Stimulated activated CD8-positive, alpha-beta memory T cell treated with anti-CD3 and anti-CD28 coated beads, Interleukin-7, amount 100 ng/mL, for 1 hour (primary cell): ENCODE results near the gene ERFL.
"Not testable (repeated sequence)": the region's sequence is repeated elsewhere in the genome, so short reads cannot be mapped to it uniquely, and the experiment has no call there.

Source experiments
- DNase-seq, 2 donors: peaks; one replicate each; pipeline ENCODE4 v3.0.0-alpha.2; 2020; ENCODE audit warnings: low read depth in 2 of 2

Gene ERFL

GRCh38 chr19:41941410-41942202, 13.4 kb upstream of the ERFL start:
- DNase-seq: no peak

- DNase-seq: no peak
Measured at GRCh38 chr19:41940731-41941409, 12.6 kb upstream of the ERFL start.

DNA sequence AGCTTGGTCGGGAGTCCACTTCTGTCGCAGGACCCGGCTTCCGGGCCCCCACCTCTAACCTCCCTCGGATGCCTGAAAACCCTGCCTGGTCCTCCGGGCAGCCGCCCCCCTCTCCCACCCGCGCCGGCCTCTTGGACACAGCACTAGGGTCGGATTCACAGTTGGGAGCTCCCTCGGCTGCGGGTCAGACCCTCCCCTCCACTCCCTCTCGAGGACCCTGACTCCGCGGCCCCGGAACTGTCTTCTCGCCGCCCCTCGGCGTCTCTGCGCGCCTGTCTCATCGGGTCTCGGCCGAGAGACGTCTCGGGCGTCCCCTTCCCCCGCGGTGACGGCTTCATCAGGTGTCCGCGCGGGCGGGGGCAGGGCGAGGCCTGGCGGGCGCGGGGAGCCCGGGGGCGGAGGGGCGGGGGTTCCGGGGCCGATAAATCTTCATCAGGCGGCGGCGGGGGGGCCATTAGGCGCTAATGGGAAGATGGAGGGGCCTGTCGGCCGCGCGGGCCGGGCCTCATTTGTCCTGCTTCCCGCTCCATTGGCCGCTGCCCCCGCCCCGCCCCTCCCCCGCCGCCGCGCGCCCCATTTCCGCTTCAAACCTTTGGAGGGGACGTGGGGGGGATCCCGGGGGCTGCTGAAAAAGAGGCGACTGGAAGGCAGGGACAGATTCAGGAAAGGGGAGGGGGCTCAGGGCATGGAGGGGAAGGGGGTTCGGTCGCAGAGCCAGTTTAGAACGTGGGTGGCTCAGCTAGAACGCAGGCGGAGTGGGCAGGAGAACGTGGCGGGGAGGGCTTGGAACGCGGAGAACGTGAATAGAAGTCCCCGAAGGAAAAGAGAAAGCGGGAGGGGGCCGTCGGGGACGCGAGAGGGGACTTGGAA, 11.8 kb upstream of the ERFL start:
- DNase-seq: no peak

- DNase-seq: not testable (repeated sequence)
Measured at GRCh38 chr19:41939209-41939608, 11.0 kb upstream of the ERFL start.

DNA sequence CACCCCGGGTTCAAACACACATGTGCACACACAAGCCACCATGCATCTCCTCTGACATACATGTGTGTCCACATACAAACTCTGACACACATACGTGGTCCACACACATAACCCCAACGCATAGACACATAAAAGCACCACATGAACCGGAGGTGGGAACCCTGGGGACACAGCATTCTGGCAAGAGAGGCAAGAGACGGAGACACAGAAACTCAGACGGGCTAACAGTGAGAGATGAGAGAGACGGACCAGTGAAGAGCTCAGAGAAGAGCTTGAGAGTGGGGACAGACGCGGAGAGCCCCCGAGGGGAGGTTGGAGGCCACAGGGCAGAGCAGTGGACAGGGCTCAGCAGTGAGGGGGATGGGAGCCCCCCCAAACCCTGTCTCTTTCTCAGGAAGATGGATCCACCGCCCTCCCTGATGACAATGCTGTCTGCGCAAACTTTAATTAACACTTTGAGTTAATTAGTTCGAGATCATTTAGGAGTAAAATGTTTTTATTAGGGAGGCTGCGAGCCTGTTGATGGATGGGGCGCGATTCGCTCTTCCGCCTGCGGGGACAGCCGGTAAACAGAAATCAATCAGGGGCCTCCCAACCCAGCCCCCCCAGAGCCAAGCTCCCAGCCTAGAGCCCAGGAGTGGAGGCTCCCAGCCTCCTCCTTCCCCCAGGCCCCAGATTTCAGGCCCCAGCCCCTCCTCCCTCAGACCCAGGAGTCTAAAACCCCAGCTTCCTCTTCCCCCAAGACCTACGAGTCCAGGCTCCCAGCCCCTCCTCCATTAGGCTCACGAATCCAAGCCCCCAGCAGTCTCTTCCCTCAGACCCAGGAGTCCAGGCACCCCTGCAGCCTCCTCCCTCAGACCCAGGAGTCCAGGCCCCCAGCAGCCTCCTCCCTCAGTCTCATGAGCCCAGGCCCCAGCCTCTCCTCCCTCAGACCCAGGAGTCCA, 9.5 kb upstream of the ERFL start:
- DNase-seq: no peak

GRCh38 chr19:41936961-41937360, 8.7 kb upstream of the ERFL start:
- DNase-seq: no peak

GRCh38 chr19:41936416-41936850, 8.2 kb upstream of the ERFL start:
- no peak for DNase-seq

DNA sequence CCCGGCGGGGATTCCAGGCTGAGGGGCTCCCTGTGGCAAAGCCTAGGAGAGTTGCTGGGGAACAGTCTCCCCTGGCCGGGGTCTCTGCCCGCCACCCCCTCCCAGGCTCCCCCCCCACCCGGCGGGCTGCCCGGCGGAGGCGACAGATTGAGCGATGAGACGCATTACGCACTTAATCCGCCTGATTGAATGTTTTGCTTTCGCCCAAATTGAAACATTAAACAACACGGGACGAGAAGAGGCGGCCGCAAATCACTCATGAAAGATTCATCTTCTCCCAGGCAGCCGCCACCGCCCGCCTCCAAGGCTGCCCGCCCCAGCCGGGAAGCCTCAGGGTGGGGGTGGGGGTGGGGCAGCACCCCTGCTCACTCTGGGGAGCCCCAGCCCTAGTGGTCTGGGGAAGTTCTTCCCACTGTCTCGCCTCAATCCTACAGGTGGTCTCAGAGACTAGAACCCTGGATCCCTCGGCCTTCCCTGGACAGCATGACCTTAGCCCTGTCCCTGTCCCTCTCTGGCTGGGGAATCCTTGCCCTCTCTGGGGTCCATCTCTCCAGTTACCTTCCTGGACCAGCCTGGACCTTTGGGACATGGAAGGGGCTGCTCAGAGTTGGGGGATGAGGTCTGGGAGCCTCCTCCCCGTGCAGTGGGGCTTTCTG, 7.6 kb upstream of the ERFL start:
- no peak for DNase-seq

DNA sequence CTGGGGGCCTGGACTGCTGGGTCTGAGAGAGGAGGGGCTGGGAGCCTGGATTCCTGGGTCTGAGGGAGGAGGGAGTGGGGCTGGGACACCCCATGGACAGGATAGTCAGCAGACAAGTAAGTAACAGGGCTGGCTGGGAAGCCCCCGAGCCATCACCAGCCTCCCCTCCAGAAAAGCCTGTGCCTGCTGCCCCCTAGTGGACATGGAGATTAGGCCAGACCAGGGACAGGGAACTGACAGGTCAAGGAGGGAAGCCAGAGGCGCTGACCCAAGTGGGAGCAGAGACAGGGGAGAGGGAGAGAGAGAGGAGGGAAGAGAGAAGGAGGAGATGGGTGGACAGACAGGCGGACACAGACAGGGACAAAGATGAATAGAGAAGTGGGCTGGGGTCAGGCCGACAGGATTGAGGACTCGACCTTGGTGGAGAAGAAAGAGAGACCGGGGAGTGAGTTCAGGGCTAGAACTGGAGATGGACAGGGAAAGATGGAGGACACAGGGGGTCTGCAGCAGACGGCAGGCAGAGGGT, 6.7 kb upstream of the ERFL start:
- peak; percentile 55 to 61 for DNase-seq

GRCh38 chr19:41933693-41934426, 5.6 kb upstream of the ERFL start:
- no peak for DNase-seq

DNA sequence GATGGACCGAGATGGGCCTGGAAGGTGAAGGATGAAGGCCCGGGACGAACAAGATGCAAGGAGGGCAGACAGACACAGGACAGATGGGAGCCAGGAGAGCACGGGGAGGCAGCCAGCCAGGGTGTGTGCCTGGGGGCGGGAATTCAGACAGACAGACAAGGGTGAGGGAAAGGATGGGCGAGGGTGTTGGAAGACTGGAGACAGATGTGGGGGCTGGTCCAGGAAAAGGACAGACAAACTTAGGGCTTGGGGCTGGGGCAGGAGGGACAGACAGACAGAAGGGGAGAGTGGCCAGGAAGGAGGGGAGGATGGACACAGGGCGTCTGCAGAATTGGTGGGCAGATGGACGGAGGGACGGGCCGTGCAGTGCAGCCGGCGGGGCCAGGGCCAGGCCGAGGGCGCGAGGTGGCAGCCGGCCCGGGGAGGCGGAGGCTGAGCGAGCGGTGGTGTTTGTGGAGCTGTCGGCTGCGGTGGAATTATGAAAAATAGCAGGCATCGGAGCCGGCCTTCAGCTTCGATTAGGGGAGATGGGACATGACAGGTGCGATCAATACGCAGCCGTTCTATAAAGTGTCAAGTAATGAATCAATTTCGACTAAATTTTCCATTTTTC, 4.6 kb upstream of the ERFL start:
- DNase-seq: no peak

DNA sequence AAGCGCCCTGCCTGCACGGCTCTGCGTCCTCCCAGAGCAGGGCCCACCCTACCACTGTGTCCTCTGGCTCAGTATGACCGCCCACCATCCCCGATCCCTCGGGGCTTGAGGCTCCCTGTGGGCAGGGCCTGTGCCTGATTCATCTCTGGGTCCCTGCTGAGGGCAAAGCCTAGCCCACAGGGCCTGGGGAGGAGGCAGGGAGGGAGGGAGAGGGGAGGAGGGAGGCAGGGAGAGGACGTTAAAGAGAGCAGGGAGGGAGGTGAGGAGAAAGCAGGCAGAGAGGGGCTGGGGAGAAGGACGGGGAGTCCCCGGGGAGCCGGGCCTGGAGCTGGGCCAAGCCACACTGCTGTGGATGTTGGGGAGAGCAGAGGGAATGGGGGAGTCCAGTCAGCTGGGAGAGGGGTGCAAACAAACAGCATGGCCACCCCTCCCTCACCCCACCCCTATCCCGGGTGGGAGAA, 4.0 kb upstream of the ERFL start:
- no peak for DNase-seq

- DNase-seq: no peak
Measured at GRCh38 chr19:41930926-41931592, 2.8 kb upstream of the ERFL start.

GRCh38 chr19:41930322-41930722, 2.1 kb upstream of the ERFL start:
- DNase-seq: no peak

- DNase-seq: no peak
Measured at GRCh38 chr19:41929536-41930071, 1.4 kb upstream of the ERFL start.

DNA sequence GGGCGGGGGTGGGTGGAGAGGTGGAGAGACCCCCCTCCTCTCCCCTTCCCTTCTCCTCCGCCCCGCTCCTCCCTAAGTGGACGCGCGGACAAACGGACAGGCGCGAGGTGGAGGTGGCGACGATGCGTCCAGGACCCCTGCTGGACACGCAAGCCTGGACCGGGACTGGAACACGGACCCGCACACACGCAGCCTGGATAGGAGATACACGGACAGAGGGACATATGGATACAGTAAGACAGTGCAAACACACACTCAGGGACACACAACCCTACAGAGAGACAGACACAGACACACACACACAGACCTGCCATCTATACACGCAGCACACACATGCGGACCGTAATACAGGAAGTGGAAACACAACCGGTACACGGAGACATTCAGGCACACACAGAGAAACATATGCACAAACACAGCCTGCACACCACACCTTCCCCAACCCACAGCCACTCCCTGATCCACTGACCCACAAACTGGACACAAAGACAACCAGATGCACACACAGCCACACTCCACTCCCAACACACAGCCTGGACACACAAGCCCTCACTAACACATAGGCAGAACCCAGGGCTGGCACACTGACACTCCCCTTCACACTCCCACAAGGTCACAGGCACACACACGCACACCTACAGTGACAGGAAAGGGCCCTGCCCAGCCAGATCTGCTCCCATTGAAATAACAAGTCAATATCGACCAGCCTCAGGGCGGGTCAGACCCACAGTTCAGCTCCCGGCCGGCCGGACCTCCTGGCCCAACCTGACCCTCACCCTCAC, 696 bp upstream of the ERFL start:
- DNase-seq: no peak

DNA sequence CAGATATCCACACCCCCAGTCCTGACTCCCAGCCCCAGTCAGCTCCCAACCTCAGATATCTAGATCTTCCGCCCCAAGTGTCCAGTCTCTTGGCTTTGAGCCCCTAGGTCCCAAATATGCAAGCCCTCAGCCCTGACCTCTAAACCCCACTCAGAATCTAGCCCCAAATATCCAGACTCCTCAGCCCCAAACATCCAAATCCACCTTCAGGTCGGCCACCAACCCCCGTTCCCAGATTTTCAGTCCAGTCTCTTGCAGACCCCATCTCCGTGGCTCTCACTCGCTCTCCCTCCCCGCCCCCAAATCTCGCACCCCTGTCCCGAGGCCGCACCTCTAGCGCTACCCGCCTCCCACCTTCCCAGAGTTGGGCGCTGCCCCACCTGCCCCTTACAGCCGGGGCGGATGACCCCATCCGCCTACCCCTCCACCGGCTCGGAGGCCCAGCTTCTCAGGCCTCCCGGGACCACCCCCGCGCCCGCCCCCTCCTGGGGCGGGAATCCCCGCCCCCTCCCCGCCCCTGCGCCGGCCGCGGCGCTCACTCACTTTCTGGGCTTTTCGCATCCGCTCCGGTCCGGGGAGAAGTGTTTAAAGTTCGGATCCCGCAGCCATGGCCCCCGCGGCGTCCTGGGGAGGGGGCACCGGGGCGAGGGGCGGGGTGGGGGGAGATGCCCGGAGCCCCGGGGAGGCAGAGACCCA, 604 bp downstream of the ERFL start:
- no peak for DNase-seq
